Effector memory CD8-positive, alpha-beta T cell (primary cell): ENCODE results near the gene OIP5.

Experiments
- ATAC-seq: fragments of 150-1000 bp; cut with Tn5 transposase; replicated peaks from 2 replicates; pipeline ENCODE4 v1.10.0; 2021; ENCODE audit warnings: mild to moderate bottlenecking, moderate library complexity
- DNase-seq, 3 experiments: peaks; one replicate each; pipeline ENCODE4 v3.0.0; 2021
- H3K27ac Mint-ChIP-seq, 2 donors: one replicate each; pipeline ENCODE4 v1.8.0; 2022; ENCODE audit warnings: mild to moderate bottlenecking in 2 of 2, mixed read lengths in 2 of 2, moderate library complexity in 2 of 2
- H3K27me3 Mint-ChIP-seq, 2 donors: one replicate each; pipeline ENCODE4 v1.8.0; 2022; ENCODE audit warnings: mixed read lengths in 2 of 2
- H3K36me3 Mint-ChIP-seq: one replicate; pipeline ENCODE4 v1.8.0; 2022; ENCODE audit warnings: mild to moderate bottlenecking, moderate library complexity, mixed read lengths; ENCODE audit not compliant: insufficient read depth
- H3K4me1 Mint-ChIP-seq, 2 donors: one replicate each; pipeline ENCODE4 v1.8.0; 2022; ENCODE audit warnings: low read depth in 2 of 2, mixed read lengths in 2 of 2
- H3K4me3 Mint-ChIP-seq, 2 donors: one replicate each; pipeline ENCODE4 v1.8.0; 2022; ENCODE audit warnings: mild to moderate bottlenecking in 2 of 2, mixed read lengths in 2 of 2, moderate library complexity in 2 of 2
- H3K9me3 Mint-ChIP-seq, 2 donors: one replicate each; pipeline ENCODE4 v1.8.0; 2022; ENCODE audit warnings: mixed read lengths in 2 of 2
- total RNA-seq, 9 experiments: gene quantifications; one replicate each; lab custom pipeline; 2026; lab: John Stamatoyannopoulos, UW

The OIP5 gene
- 0 to 3.4 (median 0.96) reads per million in 9 experiments for total RNA-seq

- Mint-ChIP-seq H3K36me3 (peaks cover 10% of the 10 kb centered on the region), H3K4me3 (peak within 1 kb of the TSS; percentile 95 to 97), H3K27me3 (no peaks in the 10 kb centered on the region), H3K9me3 (no peaks in the 10 kb centered on the region), H3K4me1 (peaks cover 19 to 32% of the 10 kb centered on the region in 2 donors), H3K27ac (peak within 1 kb of the TSS; percentile 85 to 92)
- DNase-seq (peak; percentile 95 to 97 (median 97)), ATAC-seq (peak; percentile 91)
Measured at GRCh38 chr15:41332194-41333025, at the start of gene OIP5, which contains the start of gene NUSAP1. TSS of gene OIP5 (minus strand) at chr15:41332591. CDS start at chr15:41332561, 30 bp downstream. TSS of gene NUSAP1 (plus strand) at chr15:41332881. CDS start at chr15:41332958, 77 bp downstream.

GRCh38 chr15:41377978-41378377, 45.6 kb upstream of the OIP5 start:
- Mint-ChIP-seq H3K27ac (no peak overlapping the region), H3K27me3 (no peaks in the 10 kb centered on the region), H3K4me3 (no peak overlapping the region), H3K36me3 (peaks cover 17% of the 10 kb centered on the region), H3K9me3 (no peaks in the 10 kb centered on the region), H3K4me1 (no peaks in the 10 kb centered on the region)
- ATAC-seq, result no peak
- no peak for DNase-seq

GRCh38 chr15:41367418-41367817, 35.0 kb upstream of the OIP5 start:
- peaks cover 3% of the 10 kb centered on the region for H3K36me3 Mint-ChIP-seq
- no peak for ATAC-seq
- H3K4me1 Mint-ChIP-seq, result no peaks in the 10 kb centered on the region
- no peak for DNase-seq
- no peaks in the 10 kb centered on the region for H3K9me3 Mint-ChIP-seq
- H3K27me3 Mint-ChIP-seq, result no peaks in the 10 kb centered on the region
- no peak overlapping the region for H3K4me3 Mint-ChIP-seq
- H3K27ac Mint-ChIP-seq, result peak overlapping the region in 1 of 2 donors; percentile 19

- no peak overlapping the region for H3K27ac Mint-ChIP-seq
- no peak overlapping the region for H3K4me3 Mint-ChIP-seq
- no peaks in the 10 kb centered on the region for H3K27me3 Mint-ChIP-seq
- H3K4me1 Mint-ChIP-seq, result no peaks in the 10 kb centered on the region
- peaks cover 10% of the 10 kb centered on the region for H3K36me3 Mint-ChIP-seq
- DNase-seq (no peak), ATAC-seq (no peak)
- H3K9me3 Mint-ChIP-seq, result no peaks in the 10 kb centered on the region
Measured at GRCh38 chr15:41354371-41354770, 22.0 kb upstream of the OIP5 start.

GRCh38 chr15:41350057-41350717, 17.8 kb upstream of the OIP5 start:
- DNase-seq, result no peak
- H3K27ac Mint-ChIP-seq, result peak overlapping the region; percentile 35 to 75
- ATAC-seq, result no peak
- peaks cover 10% of the 10 kb centered on the region for H3K36me3 Mint-ChIP-seq
- H3K27me3 Mint-ChIP-seq, result no peaks in the 10 kb centered on the region
- H3K4me1 Mint-ChIP-seq, result no peaks in the 10 kb centered on the region
- no peak overlapping the region for H3K4me3 Mint-ChIP-seq
- H3K9me3 Mint-ChIP-seq, result no peaks in the 10 kb centered on the region

GRCh38 chr15:41347236-41347635, 14.8 kb upstream of the OIP5 start:
- no peaks in the 10 kb centered on the region for H3K27me3 Mint-ChIP-seq
- no peak overlapping the region for H3K27ac Mint-ChIP-seq
- no peak for DNase-seq
- no peak for ATAC-seq
- no peaks in the 10 kb centered on the region for H3K9me3 Mint-ChIP-seq
- H3K4me1 Mint-ChIP-seq, result no peaks in the 10 kb centered on the region
- no peak overlapping the region for H3K4me3 Mint-ChIP-seq
- H3K36me3 Mint-ChIP-seq, result peaks cover 12% of the 10 kb centered on the region

- peaks cover 8% of the 10 kb centered on the region for H3K36me3 Mint-ChIP-seq
- no peaks in the 10 kb centered on the region for H3K27me3 Mint-ChIP-seq
- no peak for ATAC-seq
- no peaks in the 10 kb centered on the region for H3K9me3 Mint-ChIP-seq
- H3K4me3 Mint-ChIP-seq, result no peak overlapping the region
- peak overlapping the region in 1 of 2 donors; percentile 17 for H3K27ac Mint-ChIP-seq
- DNase-seq, result no peak
- peaks cover 2 to 6% of the 10 kb centered on the region in 2 donors for H3K4me1 Mint-ChIP-seq
Measured at GRCh38 chr15:41341519-41341918, 9.1 kb upstream of the OIP5 start.

GRCh38 chr15:41340189-41340695, 7.9 kb upstream of the OIP5 start:
- Mint-ChIP-seq H3K36me3 (peaks cover 8% of the 10 kb centered on the region), H3K27me3 (no peaks in the 10 kb centered on the region), H3K9me3 (no peaks in the 10 kb centered on the region), H3K4me1 (peaks cover 4 to 6% of the 10 kb centered on the region in 2 donors), H3K27ac (peak overlapping the region in 1 of 2 donors; percentile 6), H3K4me3 (no peak overlapping the region)
- DNase-seq (no peak), ATAC-seq (no peak)

- ATAC-seq, result no peak
- H3K4me3 Mint-ChIP-seq, result peak overlapping the region in 1 of 2 donors; percentile 4
- no peaks in the 10 kb centered on the region for H3K27me3 Mint-ChIP-seq
- H3K9me3 Mint-ChIP-seq, result no peaks in the 10 kb centered on the region
- no peak for DNase-seq
- H3K36me3 Mint-ChIP-seq, result peaks cover 4% of the 10 kb centered on the region
- H3K27ac Mint-ChIP-seq, result peak overlapping the region in 1 of 2 donors; percentile 14
- peaks cover 10 to 24% of the 10 kb centered on the region in 2 donors for H3K4me1 Mint-ChIP-seq
Measured at GRCh38 chr15:41337631-41338522, 5.5 kb upstream of the OIP5 start.

- Mint-ChIP-seq H3K27ac (no peak overlapping the region), H3K9me3 (no peaks in the 10 kb centered on the region), H3K4me3 (peak overlapping the region in 1 of 2 donors; percentile 4), H3K36me3 (peaks cover 11% of the 10 kb centered on the region), H3K4me1 (peaks cover 15 to 27% of the 10 kb centered on the region in 2 donors), H3K27me3 (no peaks in the 10 kb centered on the region)
- ATAC-seq (no peak), DNase-seq (no peak)
Measured at GRCh38 chr15:41337047-41337446, 4.7 kb upstream of the OIP5 start.

GRCh38 chr15:41336549-41336948, 4.2 kb upstream of the OIP5 start:
- H3K9me3 Mint-ChIP-seq, result no peaks in the 10 kb centered on the region
- peak overlapping the region in 1 of 2 donors; percentile 41 for H3K4me3 Mint-ChIP-seq
- DNase-seq (no peak), ATAC-seq (no peak)
- peak overlapping the region in 1 of 2 donors; percentile 80 for H3K27ac Mint-ChIP-seq
- peaks cover 20 to 32% of the 10 kb centered on the region in 2 donors for H3K4me1 Mint-ChIP-seq
- H3K27me3 Mint-ChIP-seq, result no peaks in the 10 kb centered on the region
- peaks cover 11% of the 10 kb centered on the region for H3K36me3 Mint-ChIP-seq

- Mint-ChIP-seq H3K27ac (peak overlapping the region; percentile 85 to 92), H3K36me3 (peaks cover 10% of the 10 kb centered on the region), H3K9me3 (no peaks in the 10 kb centered on the region), H3K27me3 (no peaks in the 10 kb centered on the region), H3K4me3 (peak overlapping the region; percentile 95 to 97), H3K4me1 (peaks cover 22 to 35% of the 10 kb centered on the region in 2 donors)
- DNase-seq, result no peak
- no peak for ATAC-seq
Measured at GRCh38 chr15:41334293-41335120, 2.1 kb upstream of the OIP5 start.
